ENCODE results near the gene TREX2.

The TREX2 gene, protein sequence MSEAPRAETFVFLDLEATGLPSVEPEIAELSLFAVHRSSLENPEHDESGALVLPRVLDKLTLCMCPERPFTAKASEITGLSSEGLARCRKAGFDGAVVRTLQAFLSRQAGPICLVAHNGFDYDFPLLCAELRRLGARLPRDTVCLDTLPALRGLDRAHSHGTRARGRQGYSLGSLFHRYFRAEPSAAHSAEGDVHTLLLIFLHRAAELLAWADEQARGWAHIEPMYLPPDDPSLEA

DNA sequence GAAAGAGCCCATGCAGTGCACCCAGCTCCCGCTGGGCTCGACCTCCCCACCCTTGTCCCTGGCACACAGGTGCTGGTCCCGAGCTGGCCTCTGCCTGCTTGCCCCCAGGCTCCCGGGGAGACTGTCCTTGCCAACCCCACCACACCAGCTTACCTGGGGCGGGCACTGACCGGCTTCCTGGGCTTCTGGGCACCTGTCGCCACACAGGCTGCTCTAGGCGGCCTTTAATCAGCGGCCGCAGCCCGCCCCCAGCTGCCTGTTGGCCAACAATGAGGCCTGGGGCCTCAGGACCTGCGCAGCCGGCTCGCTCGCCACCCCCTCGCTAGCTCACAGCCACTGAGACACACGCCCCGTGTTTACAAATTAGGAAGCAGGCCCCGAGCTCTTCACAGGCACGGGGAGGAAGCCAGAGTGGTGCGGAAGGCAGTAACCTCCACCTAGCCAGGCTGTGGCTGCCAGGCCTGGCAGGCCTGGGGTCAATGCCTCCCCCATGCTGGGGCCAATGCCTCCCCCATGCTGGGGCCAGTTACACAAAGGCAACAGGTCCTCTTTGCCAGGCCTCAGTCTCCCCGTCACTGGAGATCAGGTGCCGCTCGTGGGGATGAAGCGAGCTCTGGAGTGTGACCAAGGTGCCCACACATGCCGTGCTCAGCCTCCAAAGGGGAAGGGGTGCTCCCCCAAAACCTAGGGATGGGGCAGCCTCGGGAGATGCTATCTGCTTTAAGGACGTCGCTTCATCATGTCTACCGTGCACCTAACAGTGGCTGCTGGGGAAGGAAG lies at the start of gene TREX2:
TREX2 (minus strand) TSS at position 201 of the 780 bp plus-strand sequence. CDS start 626 bp downstream, outside the sequence.
- H3K4me1 Mint-ChIP-seq (ENCODE audit: low read depth), result no peaks in the 10 kb centered on the region
- H3K27ac Mint-ChIP-seq, result no peak within 1 kb of the TSS
- H3K27me3 Mint-ChIP-seq, result no peaks in the 10 kb centered on the region
- H3K4me3 Mint-ChIP-seq, result no peak within 1 kb of the TSS
- peaks cover 1% of the 10 kb centered on the region for H3K36me3 Mint-ChIP-seq (ENCODE audit: low read depth)
- no peaks in the 10 kb centered on the region for H3K9me3 Mint-ChIP-seq

DNA sequence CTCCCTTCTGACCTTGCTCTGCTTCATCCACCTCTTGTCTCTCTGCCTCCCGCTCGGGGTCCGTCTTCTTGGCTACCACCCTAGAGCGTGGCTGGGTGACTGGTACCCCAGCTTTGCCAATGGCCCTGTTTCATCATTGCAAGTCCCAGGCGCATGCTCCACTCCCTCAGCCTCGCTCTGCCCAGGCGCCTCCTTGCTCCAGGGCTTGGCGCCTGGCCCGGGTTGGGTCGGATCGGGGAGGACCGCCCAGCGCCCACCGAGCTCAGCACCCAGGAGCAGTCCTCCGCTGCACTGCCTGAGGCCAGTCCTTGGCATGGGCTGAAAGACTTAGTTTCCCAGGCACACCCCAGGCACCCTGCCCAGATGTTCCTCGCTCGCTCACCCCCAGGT lies 49.5 kb upstream of the TREX2 start:
- Mint-ChIP-seq H3K27ac (no peak overlapping the region), H3K4me3 (no peak overlapping the region), H3K9me3 (no peaks in the 10 kb centered on the region), H3K27me3 (no peaks in the 10 kb centered on the region), H3K36me3 (ENCODE audit: low read depth) (no peaks in the 10 kb centered on the region), H3K4me1 (ENCODE audit: low read depth) (no peaks in the 10 kb centered on the region)

DNA sequence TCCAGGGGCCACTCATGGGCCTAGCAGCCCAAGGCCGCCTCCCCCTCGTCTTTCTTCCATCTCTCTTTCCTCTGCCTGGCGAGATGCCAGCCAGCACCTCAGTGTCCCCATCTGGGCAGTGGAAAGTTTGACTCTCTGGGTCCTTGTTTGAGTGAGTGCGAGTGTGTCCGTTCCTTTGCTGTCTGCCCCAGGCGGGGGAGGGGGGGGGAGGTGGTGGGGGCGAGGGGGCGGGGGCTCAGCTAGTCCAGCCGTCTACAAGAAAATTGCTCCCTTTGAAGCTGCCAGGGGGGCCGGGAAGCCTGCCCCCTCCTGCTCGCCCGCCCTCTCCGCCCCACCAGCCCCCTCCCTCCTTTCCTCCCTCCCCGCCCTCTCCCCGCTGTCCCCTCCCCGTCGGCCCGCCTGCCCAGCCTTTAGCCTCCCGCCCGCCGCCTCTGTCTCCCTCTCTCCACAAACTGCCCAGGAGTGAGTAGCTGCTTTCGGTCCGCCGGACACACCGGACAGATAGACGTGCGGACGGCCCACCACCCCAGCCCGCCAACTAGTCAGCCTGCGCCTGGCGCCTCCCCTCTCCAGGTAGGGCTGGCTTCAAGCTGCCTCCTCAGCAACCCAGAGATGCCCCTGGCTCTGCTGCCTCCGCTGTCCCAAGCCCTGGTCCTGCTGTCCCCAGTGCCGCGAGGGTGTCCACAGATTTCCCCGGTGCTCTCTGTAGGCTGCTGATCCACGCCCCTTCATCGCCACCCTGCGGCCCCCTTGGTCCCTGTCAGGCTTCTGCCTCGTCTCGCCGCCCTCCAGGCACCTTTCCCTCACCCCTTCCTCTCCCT lies 48.9 kb upstream of the TREX2 start, which contains the start of gene BGN:
BGN (plus strand) TSS at position 440 of the 821 bp plus-strand sequence. CDS start 9,652 bp downstream, outside the sequence.
- Mint-ChIP-seq H3K36me3 (ENCODE audit: low read depth) (no peaks in the 10 kb centered on the region), H3K27me3 (no peaks in the 10 kb centered on the region), H3K27ac (no peak within 1 kb of the TSS), H3K4me3 (no peak within 1 kb of the TSS), H3K9me3 (no peaks in the 10 kb centered on the region), H3K4me1 (ENCODE audit: low read depth) (no peaks in the 10 kb centered on the region)

DNA sequence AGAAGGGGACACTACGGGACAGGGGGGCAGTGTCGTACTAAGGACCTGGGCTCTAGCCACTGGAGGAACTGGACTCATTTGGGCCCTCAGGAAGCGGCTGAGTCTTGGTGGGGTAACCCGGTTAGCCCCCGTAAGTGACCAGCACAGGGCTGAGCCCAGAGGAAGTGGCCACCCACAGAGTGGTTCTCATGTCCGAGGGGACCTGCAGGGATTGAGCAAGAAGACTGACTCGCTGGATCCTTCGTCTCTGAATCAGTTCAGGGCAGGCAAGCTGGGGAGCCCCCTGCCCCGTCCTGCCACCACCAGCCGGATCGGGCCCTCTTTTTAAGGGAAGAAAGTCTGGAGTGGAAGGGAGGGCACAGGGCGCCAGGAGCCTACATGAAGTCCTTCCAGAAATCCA lies 48.2 kb upstream of the TREX2 start:
- no peaks in the 10 kb centered on the region for H3K9me3 Mint-ChIP-seq
- H3K27me3 Mint-ChIP-seq, result no peaks in the 10 kb centered on the region
- H3K27ac Mint-ChIP-seq, result no peak overlapping the region
- no peak overlapping the region for H3K4me3 Mint-ChIP-seq
- no peaks in the 10 kb centered on the region for H3K36me3 Mint-ChIP-seq (ENCODE audit: low read depth)
- no peaks in the 10 kb centered on the region for H3K4me1 Mint-ChIP-seq (ENCODE audit: low read depth)

DNA sequence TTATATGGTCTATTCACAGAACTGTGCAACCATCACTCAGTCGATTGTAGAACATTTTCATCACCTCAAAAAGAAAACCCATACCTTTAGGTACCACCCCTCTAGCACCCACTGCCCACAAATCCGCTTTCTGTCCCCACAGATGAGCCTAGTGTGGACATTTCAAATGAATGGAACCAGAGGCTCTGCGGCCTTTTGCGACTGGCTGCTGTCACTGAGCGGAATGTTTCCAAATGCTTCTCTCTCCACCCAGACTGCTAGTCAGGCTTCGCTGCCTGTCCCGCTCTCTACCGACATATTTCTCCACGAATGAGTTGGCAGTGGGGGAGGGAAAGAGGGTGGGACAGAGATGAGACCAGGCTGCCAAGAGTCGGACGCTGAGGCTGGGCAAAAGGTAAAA lies 47.2 kb upstream of the TREX2 start:
- Mint-ChIP-seq H3K4me3 (no peak overlapping the region), H3K4me1 (ENCODE audit: low read depth) (no peaks in the 10 kb centered on the region), H3K36me3 (ENCODE audit: low read depth) (no peaks in the 10 kb centered on the region), H3K9me3 (no peaks in the 10 kb centered on the region), H3K27me3 (no peaks in the 10 kb centered on the region), H3K27ac (no peak overlapping the region)

DNA sequence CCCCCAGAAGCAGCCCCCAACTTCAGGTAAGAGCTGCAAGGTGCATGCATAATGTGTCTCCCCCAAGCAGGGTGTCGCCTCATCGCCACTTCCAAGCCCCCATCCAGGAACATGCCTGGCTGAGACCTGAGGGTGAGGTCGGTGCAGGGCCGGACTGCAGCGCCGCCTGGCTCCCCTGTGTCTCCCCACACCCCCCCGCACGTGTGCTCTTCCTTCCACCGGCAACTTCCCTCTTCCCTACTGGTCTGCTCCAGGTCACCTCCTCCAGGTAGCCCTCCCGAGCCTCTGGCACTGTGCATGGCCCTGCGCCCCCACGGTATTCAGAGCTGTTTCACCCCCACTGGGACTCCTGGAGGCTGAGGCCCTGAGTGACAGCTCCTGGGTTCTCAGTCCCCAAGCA lies 46.7 kb upstream of the TREX2 start:
- Mint-ChIP-seq H3K9me3 (no peaks in the 10 kb centered on the region), H3K27me3 (no peaks in the 10 kb centered on the region)

DNA sequence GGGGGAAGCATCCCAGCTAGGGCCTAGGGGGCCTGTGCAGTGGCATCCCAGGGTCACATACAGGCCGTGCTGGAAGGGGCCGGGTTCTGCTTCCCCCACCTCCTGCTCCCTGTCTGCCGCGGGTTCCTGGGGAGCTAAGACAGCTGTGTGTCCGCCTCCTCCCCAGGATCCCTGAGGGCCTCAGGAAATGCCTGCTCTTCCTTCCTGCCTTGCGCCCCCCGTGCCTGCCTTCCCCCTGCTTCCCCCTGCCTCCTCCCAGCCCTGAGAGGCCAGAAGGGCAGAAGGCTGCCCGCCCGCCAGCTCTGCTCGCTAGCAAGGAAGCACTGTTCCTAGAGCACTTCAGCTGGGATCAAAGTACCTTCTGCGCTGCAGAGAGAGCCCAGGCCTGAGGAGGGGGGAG lies 46.1 kb upstream of the TREX2 start:
- Mint-ChIP-seq H3K4me3 (no peak overlapping the region), H3K27ac (no peak overlapping the region), H3K27me3 (no peaks in the 10 kb centered on the region), H3K4me1 (ENCODE audit: low read depth) (no peaks in the 10 kb centered on the region), H3K9me3 (no peaks in the 10 kb centered on the region), H3K36me3 (ENCODE audit: low read depth) (no peaks in the 10 kb centered on the region)

More for the DNA sequence above, 46.7 kb upstream of the TREX2 start:
- H3K4me1 Mint-ChIP-seq (ENCODE audit: low read depth), result no peaks in the 10 kb centered on the region
- no peak overlapping the region for H3K4me3 Mint-ChIP-seq
- no peaks in the 10 kb centered on the region for H3K36me3 Mint-ChIP-seq (ENCODE audit: low read depth)
- no peak overlapping the region for H3K27ac Mint-ChIP-seq

DNA sequence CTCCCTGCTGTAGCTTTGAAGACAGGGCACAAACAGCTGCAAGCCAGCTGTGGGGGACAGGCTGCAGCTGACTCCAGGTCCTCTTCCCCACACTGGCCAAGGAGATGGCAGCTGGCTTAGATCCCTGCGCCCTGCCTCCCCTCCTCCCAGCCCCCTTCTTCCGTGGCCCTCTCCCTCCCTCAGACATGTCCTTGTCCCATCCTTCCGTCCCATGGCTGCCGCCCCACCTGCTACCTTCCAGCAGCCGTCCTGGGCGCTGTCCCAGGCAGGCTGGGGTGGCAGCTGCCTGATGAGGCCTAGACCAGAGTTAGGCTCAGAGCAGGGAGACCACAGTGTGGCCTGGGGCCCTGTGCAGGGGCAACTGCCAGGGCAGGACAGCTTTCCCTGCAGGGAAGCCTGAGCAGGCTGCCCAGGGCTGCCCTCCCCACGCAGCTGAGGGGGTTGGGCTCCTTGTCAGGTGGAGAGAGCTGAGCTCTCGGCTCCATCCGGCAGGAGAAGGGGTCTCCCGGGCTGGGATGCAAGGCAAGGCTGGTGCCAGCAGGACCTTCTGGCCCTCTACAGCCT lies 45.6 kb upstream of the TREX2 start:
- Mint-ChIP-seq H3K9me3 (no peaks in the 10 kb centered on the region), H3K27me3 (no peaks in the 10 kb centered on the region), H3K4me3 (no peak overlapping the region), H3K36me3 (ENCODE audit: low read depth) (no peaks in the 10 kb centered on the region), H3K4me1 (ENCODE audit: low read depth) (no peaks in the 10 kb centered on the region), H3K27ac (no peak overlapping the region)

DNA sequence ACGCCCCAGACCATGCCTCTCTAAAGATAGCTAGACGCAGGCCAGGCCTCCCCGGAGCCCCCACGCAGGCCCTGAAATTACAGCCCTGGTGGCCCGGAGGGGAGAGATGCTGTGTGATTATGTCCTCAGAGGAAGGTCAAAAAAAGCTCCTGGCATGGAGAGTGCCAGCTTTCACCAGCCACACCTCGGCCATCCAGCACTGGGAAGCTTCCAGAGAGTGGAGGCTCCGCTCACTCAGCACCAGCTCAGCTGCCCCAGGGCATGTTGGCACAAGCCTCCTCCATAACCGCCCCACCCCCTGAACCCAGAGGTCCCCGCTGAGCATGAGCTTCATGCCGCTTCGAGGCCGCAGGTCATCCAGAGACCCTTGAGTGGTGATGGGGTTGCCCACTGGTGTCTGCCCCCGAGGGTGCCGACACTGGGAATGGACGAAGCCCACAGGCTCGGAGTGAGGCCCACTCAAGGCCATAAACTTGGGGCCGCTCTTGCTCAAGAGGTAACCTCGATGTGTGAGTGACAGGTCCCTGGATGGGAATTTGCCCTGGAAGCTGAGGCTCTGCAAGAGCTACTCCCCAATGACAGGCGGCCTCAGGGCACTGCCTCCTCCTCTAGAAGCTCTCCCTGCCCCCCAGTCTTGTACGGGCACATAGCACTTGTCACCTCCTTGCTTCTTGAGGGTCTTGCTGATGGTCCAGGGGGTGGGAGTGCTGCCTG lies 44.5 kb upstream of the TREX2 start:
- Mint-ChIP-seq H3K27ac (no peak overlapping the region), H3K36me3 (ENCODE audit: low read depth) (no peaks in the 10 kb centered on the region), H3K27me3 (no peaks in the 10 kb centered on the region), H3K4me1 (ENCODE audit: low read depth) (no peaks in the 10 kb centered on the region), H3K4me3 (no peak overlapping the region), H3K9me3 (no peaks in the 10 kb centered on the region)

DNA sequence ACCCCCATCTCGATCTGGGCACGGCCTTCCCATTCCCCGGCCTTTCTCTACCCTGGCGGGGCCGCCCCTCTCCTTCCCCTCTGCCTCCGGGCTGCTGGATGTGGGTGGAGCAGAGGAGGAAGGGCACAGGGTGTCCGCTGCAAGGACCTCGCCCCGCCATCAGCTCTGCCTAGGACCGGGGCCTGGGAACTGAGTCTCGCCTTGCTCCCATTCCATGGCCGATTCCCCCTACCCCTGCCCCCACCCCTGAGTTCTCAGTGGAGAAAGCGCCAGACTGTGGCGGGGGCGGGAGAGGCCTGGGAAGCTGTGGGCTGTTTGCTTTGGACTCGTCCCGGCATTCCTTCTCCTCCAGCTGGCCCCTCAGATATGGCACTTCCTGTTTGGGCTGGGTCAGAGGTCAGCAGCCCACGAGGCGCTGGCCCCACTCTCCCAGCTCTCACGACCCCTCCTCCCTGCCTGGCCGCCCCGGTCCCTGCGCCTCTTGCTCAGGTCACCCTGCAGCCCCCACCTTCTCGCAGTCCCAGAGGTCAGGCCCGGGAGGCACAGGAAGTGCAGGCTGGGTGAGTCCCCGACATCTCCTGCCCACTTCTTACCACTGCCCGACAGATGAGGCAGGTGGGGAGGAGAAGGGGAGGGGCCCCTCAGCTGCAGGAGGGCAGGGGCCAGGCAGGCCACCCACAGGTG lies 42.5 kb upstream of the TREX2 start:
- Mint-ChIP-seq H3K4me1 (ENCODE audit: low read depth) (no peaks in the 10 kb centered on the region), H3K27me3 (no peaks in the 10 kb centered on the region), H3K27ac (no peak overlapping the region), H3K4me3 (no peak overlapping the region), H3K9me3 (no peaks in the 10 kb centered on the region), H3K36me3 (ENCODE audit: low read depth) (no peaks in the 10 kb centered on the region)

DNA sequence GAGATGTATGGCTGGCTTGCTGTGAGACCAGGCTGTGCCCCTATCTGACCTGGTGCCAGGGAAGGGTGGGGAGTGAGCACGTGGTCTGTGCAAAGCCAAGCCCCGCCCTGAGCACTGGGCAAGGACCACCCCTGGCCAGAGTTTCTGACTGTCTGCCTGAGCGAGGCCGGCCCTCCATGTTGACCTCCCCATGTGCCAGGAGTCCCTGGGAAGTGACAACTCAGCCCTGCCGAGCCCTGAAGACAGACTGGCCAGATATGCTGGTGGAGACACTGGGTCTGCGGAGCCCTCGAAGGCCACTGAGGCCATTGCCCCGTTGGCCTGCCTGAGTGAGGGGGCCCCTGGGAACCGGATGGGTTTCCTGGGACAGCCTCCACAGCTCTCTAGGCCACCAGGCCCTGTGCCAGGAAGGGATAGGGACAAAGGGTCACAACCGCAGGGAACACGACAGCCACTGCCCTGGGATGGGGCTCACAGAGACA lies 41.8 kb upstream of the TREX2 start:
- Mint-ChIP-seq H3K9me3 (no peaks in the 10 kb centered on the region), H3K36me3 (ENCODE audit: low read depth) (no peaks in the 10 kb centered on the region), H3K27me3 (no peaks in the 10 kb centered on the region), H3K4me3 (no peak overlapping the region), H3K27ac (no peak overlapping the region), H3K4me1 (ENCODE audit: low read depth) (no peaks in the 10 kb centered on the region)

DNA sequence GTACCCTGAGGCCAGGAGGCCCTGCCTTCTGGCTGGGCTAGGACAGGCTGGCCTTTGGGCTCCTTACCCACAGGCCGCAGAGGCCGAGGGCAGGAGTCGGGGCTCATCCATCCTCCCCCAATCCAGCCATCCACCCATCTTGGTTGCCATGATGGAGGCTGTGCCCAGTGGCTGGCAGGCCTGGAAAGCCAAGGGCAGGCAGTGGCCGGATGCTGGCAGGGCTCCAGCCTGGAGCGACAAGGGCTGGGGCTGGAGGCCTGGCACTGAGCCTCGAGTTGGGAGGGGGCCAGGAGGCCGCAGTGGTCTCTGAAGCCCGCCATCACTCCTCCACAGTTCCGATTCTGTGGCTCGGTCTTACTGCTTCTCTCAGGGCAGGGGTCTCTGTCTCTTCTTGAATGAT lies 40.3 kb upstream of the TREX2 start:
- H3K36me3 Mint-ChIP-seq (ENCODE audit: low read depth), result no peaks in the 10 kb centered on the region
- H3K27ac Mint-ChIP-seq, result no peak overlapping the region
- no peaks in the 10 kb centered on the region for H3K9me3 Mint-ChIP-seq
- H3K4me3 Mint-ChIP-seq, result no peak overlapping the region
- H3K27me3 Mint-ChIP-seq, result no peaks in the 10 kb centered on the region
- H3K4me1 Mint-ChIP-seq (ENCODE audit: low read depth), result no peaks in the 10 kb centered on the region

DNA sequence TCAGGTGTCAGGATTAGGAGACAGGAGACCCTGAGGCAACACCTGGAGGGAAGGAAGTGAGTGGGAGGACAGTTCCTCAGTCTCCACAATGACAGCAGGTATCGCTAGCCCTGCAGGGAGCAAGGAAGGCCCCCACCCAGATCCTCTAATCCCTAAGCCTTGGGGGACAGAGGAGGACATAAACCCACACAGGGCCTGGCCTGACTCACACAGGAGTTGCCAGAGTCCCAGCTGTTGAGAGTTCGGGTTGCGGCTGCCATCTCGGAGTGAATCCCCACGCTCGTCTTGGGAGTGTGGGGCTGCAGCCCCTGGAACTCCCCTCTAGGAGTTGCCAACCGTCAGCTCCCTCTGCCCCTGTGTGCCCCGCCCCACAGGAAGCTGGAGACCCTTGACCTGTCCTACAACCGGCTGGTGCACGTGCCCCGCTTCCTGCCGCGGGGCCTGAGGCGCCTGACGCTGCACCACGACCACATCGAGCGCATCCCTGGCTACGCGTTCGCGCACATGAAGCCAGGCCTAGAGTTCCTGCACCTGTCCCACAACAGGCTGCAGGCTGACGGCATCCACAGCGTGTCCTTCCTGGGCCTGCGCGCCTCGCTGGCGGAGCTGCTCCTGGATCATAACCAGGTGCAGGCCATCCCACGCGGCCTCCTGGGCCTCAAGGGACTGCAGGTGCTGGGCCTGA lies 39.7 kb upstream of the TREX2 start:
- Mint-ChIP-seq H3K27ac (no peak overlapping the region), H3K4me1 (ENCODE audit: low read depth) (no peaks in the 10 kb centered on the region), H3K36me3 (ENCODE audit: low read depth) (no peaks in the 10 kb centered on the region), H3K9me3 (no peaks in the 10 kb centered on the region), H3K4me3 (no peak overlapping the region), H3K27me3 (no peaks in the 10 kb centered on the region)
